Testis (tissue), 3 donors: ENCODE measurements around the gene DROSHA. TPM values are rescaled to one million over a fixed set of nuclear protein-coding genes. Genes with fewer than 3 reads are reported as not detected.

Source experiments
- DNase-seq: peaks from one replicate; pipeline ENCODE4 v3.0.0-alpha.2; 2019
- H3K27ac ChIP-seq, 2 donors: fragments of 200-600 bp; sonication (generic); one replicate each; pipeline ENCODE4 v1.5.1; 2019
- H3K27me3 ChIP-seq: fragments of 200-600 bp; sonication (generic); one replicate; pipeline ENCODE4 v1.5.1; 2019
- H3K36me3 ChIP-seq: fragments of 200-600 bp; sonication (generic); one replicate; pipeline ENCODE4 v1.5.1; 2017; ENCODE audit warnings: low read depth; ENCODE audit errors: missing control alignments
- H3K4me1 ChIP-seq: fragments of 200-600 bp; sonication (generic); one replicate; pipeline ENCODE4 v1.5.1; 2019
- H3K4me3 ChIP-seq, 2 donors: fragments of 200-600 bp; sonication (generic); one replicate each; pipeline ENCODE4 v1.5.1; 2017 to 2019
- H3K9me3 ChIP-seq: fragments of 200-600 bp; sonication (generic); one replicate; pipeline ENCODE4 v1.5.1; 2017
- POLR2A ChIP-seq: fragments of 450-650 bp; IDR thresholded peaks from one replicate; pipeline ENCODE4 v1.6.1; 2017; ENCODE audit warnings: antibody characterized with exemption, mild to moderate bottlenecking, moderate library complexity
- WGBS, 2 donors: methylation state at CpG; one replicate each; pipeline ENCODE4 v1.1.5; 2018; 5-methylcytosine and 5-hydroxymethylcytosine counted together
- intact Hi-C: fragments of 100-400 bp; cut with DNase I; formaldehyde crosslinking; loops from one replicate; pipeline ENCODE4 v1.15.1; 2023; ENCODE audit warnings: low total_unique reads
- polyA plus RNA-seq: library from polyadenylated mRNA; stranded (reverse); fragments of 350-450 nt; fragmentation: Illumina TruSeq; extraction: RNeasy Lipid Tissue Mini Kit (QIAGEN cat#74804); gene quantifications from one replicate; pipeline ENCODE4 v1.2.3, GENCODE V29; 2014; ENCODE audit warnings: low read depth, low replicate concordance; ENCODE audit not compliant: insufficient read depth
- total RNA-seq, 2 donors: library from RNA; depleted of rRNA; stranded (reverse); fragments of >200 nt; gene quantifications; one replicate each; pipeline ENCODE4 v1.2.3, GENCODE V29; 2016
- TF ChIP-seq, protein P1 (sequence below), 3 experiments: fragments of 450-650 bp in 2 of 3; fragments of 200-600 bp in 1 of 3; sonication (generic) in 1 of 3; IDR thresholded peaks; one replicate each; pipeline ENCODE4 v1.5.1; 2016 to 2019; ENCODE audit warnings: antibody characterized with exemption in 3 of 3, mild to moderate bottlenecking in 2 of 3, moderate library complexity in 1 of 3

The DROSHA gene
- total and polyA plus RNA-seq, 3 donors from 2014 or later = 23.3 to 79.6 (median 50.4) TPM

DNA sequence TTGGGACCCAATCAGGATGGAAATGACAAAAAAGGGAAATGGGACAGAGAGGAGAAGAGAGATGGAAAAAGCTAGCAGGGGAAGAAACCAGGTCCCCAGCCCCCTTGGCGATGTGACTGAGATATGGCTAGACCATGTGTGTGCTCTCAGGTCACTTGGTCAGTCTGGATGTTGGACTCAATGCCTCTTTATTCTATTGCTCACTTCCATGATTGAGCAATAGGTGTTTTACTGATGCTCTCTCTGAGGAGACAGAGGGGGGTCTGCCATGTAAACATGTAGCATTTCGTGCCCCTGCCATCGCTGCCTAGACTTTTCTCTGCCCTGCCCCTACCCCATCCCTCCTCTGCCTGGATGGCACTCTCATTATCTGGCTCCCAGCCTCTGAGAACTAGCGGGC is 150.6 kb downstream of the DROSHA start:
- TF ChIP-seq, protein P1, sequence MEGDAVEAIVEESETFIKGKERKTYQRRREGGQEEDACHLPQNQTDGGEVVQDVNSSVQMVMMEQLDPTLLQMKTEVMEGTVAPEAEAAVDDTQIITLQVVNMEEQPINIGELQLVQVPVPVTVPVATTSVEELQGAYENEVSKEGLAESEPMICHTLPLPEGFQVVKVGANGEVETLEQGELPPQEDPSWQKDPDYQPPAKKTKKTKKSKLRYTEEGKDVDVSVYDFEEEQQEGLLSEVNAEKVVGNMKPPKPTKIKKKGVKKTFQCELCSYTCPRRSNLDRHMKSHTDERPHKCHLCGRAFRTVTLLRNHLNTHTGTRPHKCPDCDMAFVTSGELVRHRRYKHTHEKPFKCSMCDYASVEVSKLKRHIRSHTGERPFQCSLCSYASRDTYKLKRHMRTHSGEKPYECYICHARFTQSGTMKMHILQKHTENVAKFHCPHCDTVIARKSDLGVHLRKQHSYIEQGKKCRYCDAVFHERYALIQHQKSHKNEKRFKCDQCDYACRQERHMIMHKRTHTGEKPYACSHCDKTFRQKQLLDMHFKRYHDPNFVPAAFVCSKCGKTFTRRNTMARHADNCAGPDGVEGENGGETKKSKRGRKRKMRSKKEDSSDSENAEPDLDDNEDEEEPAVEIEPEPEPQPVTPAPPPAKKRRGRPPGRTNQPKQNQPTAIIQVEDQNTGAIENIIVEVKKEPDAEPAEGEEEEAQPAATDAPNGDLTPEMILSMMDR (IDR thresholded peaks at IDR 0.05) = no peak
- no peak for TF ChIP-seq POLR2A
- no peaks in the 10 kb centered on the region for H3K36me3 ChIP-seq
- intact Hi-C loops = no loop called here
- no peak overlapping the region for H3K27ac ChIP-seq
- 71 to 96% methylated on average over 4 of the region's 4 CpGs for WGBS, 2 donors
- H3K4me3 ChIP-seq = no peak overlapping the region
- no peaks in the 10 kb centered on the region for H3K9me3 ChIP-seq
- H3K27me3 ChIP-seq = no peaks in the 10 kb centered on the region
- no peak for DNase-seq
- no peaks in the 10 kb centered on the region for H3K4me1 ChIP-seq

DNA sequence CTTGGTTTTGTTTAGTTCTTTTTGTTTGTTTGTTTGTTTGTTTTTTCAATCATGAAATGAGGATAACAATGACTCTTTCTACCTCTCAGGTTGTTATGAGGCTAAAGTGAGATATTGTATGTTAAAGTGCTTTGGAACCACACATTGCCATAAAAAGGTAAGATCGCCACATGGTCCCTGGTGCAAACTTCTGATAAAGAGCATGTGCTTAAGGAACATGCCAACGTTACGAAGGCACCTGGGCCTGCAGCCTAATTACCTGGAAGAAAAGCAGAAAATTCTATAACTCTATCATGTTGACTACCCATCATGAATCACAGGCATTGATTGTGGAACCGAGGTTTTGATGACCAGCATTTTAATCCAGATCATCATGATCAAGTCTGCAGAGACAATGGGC is 151.8 kb downstream of the DROSHA start:
- WGBS, 2 donors = 79 to 86% methylated on average over 4 of the region's 4 CpGs
- H3K36me3 ChIP-seq = no peaks in the 10 kb centered on the region
- no peak for DNase-seq
- H3K4me3 ChIP-seq = no peak overlapping the region
- no peaks in the 10 kb centered on the region for H3K4me1 ChIP-seq
- no peak overlapping the region for H3K27ac ChIP-seq
- intact Hi-C loops = no loop called here
- H3K27me3 ChIP-seq = no peaks in the 10 kb centered on the region
- H3K9me3 ChIP-seq = no peaks in the 10 kb centered on the region
- TF ChIP-seq, protein P1 (IDR thresholded peaks at IDR 0.05) = no peak
- no peak for TF ChIP-seq POLR2A

DNA sequence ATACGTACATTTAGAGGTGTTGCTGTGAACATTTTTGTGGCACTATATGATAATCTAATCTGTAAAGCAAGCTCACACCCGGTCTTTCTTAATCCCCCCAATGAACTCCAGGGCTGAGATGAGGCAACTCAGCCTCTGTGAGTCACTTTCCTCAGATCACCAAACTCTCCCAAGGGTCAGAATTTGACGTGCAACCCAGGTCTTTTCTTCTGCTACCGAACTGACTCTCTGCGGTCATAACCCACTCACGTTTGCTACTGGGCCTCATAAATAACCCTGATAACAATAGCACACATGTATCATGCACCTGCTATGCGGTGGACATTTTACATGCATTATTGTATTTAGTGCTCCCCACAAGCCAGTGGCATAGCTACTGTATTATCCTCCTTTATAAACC is 153.1 kb downstream of the DROSHA start:
- DNase-seq = no peak
- TF ChIP-seq POLR2A = no peak
- TF ChIP-seq, protein P1 (IDR thresholded peaks at IDR 0.05) = no peak
- Histone ChIP-seq H3K27me3 (no peaks in the 10 kb centered on the region), H3K4me3 (no peak overlapping the region), H3K36me3 (no peaks in the 10 kb centered on the region), H3K4me1 (no peaks in the 10 kb centered on the region), H3K27ac (no peak overlapping the region), H3K9me3 (no peaks in the 10 kb centered on the region)
- WGBS, 2 donors = 70 to 72% methylated on average over 7 of the region's 7 CpGs
- intact Hi-C loops = no loop called here

DNA sequence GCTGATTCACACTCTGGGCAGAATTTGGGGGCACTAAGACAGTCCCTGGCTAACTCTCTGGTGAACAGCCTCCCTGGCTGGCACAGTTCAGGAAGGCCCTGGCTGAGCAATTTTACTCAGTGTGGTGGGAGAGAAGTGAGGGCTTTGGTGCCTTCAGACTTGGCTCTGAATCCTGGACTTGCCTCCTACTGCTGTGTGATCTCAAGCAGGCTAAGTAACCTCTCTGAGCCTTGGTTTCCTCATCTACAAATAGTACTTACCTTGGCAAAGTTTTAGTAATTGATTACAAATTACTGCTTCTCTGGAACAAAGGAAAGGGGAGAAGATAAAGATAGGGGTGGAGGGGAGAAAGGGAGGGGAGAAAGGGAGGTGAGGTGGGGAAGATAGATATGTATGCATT is 153.8 kb downstream of the DROSHA start:
- TF ChIP-seq, protein P1 (IDR thresholded peaks at IDR 0.05) = no peak
- no peak for TF ChIP-seq POLR2A
- no peak for DNase-seq
- Histone ChIP-seq H3K4me1 (no peaks in the 10 kb centered on the region), H3K27ac (no peak overlapping the region), H3K9me3 (no peaks in the 10 kb centered on the region), H3K4me3 (no peak overlapping the region), H3K36me3 (no peaks in the 10 kb centered on the region), H3K27me3 (no peaks in the 10 kb centered on the region)
- intact Hi-C loops = no loop called here

DNA sequence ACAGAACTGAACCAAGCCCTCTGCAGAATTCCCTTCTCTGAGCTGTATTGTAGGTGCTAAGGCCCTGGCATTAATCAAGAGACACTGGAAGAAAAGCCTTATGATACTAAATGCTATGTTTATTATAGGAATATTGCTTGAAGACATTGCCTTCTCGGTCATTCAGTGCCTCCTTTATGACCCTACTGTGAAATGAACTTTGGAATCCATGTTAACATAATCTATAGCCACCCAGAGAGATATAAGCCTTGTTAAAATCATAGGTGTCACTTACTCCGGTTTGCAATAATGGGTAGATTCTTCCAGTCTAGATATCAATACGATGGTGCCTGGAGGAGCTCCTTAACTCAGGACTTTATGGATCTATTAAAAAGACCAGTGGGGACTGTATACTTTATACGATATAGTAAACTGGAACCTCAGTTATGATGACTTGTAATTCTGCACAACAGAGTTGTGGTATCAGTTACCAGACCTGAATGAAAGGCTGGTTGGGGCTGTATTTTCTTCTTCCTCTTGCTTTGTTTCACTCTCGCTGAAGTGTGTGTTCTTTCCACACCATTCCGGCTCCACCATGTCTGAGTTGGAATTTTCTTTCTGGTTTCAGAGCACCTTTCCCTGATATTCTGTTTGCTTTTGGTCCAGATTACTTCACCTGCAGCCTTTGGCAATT is 154.5 kb downstream of the DROSHA start:
- no peak overlapping the region for H3K27ac ChIP-seq
- 88 to 94% methylated on average over 6 of the region's 6 CpGs for WGBS, 2 donors
- intact Hi-C loops = no loop called here

More for the DNA sequence above, 154.5 kb downstream of the DROSHA start:
- Histone ChIP-seq H3K4me1 (no peaks in the 10 kb centered on the region), H3K4me3 (no peak overlapping the region), H3K27me3 (no peaks in the 10 kb centered on the region), H3K36me3 (no peaks in the 10 kb centered on the region), H3K9me3 (no peaks in the 10 kb centered on the region)
- DNase-seq = no peak
- TF ChIP-seq POLR2A = no peak
- TF ChIP-seq, protein P1 (IDR thresholded peaks at IDR 0.05) = no peak
